Head of caudate nucleus (tissue), 42 donors: Measurements from ENCODE around the gene LTA.

Experiments
- DNase-seq, 42 donors: peaks; one replicate each; pipeline versions ENCODE4 v3.0.0 to v3.0.0-alpha.2; 2020 to 2021; ENCODE audit warnings: mixed read lengths in 7 of 42
- intact Hi-C: fragments of 100-400 bp; cut with DNase I; formaldehyde crosslinking; loops from one replicate; pipeline ENCODE4 v1.15.0; 2022

LTA gene

DNA sequence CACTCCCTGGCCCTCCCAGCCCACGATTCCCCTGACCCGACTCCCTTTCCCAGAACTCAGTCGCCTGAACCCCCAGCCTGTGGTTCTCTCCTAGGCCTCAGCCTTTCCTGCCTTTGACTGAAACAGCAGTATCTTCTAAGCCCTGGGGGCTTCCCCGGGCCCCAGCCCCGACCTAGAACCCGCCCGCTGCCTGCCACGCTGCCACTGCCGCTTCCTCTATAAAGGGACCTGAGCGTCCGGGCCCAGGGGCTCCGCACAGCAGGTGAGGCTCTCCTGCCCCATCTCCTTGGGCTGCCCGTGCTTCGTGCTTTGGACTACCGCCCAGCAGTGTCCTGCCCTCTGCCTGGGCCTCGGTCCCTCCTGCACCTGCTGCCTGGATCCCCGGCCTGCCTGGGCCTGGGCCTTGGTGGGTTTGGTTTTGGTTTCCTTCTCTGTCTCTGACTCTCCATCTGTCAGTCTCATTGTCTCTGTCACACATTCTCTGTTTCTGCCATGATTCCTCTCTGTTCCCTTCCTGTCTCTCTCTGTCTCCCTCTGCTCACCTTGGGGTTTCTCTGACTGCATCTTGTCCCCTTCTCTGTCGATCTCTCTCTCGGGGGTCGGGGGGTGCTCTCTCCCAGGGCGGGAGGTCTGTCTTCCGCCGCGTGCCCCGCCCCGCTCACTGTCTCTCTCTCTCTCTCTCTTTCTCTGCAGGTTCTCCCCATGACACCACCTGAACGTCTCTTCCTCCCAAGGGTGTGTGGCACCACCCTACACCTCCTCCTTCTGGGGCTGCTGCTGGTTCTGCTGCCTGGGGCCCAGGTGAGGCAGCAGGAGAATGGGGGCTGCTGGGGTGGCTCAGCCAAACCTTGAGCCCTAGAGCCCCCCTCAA, at the start of gene LTA:
Gene LTA (plus strand): TSS at position 249 of the 871 bp plus-strand sequence. CDS start 454 bp downstream, at position 703.
- intact Hi-C loops, result no loop called here
- DNase-seq, result no peak

DNA sequence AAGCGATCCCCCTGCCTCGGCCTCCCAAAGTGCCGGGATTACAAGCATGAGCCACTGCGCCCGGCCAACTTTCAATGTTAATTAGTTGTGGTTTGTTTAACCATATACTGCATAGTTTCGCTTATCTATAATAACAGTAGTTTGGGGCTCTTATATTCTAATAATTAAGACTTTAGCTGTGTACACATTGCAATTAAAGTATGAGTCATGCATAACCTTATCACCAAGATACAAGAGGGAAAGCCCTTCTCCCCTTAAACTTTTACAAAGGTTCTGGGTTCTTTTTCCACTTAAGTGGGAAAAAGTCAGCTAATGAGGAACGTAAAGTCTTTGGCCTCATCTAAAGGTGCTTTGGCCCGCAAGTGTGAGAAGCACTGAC, 46.5 kb upstream of the LTA start:
- intact Hi-C loops, result no loop called here
- DNase-seq, result no peak

- intact Hi-C loops, result no loop called here
- DNase-seq, result no peak
Observed at GRCh38 chr6:31525932-31526591, 46.0 kb upstream of the LTA start.

DNA sequence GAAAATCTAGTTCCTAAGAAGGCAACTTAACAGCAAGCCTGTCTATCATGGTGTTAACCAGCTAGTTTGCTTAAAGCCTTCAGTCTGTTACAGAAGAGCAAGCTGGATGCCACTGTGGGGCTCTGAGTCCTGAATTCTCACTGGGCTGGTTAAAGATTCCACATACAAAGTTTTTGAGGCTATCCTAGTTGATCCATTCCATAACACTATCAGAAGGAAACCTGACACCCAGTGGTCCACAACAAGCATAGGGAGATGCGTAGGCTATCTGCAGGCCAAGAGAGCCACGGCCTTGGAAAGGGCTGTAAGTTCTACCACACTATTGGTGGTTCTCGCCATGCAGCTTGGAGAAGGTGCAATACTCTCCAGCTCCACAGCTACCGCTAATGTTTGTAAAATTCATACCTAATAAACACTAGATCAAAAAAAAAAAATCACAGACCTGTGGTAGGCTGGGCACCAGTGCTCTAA, 43.7 kb upstream of the LTA start:
- DNase-seq, result no peak
- intact Hi-C loops, result no loop called here

GRCh38 chr6:31528821-31529328, 43.2 kb upstream of the LTA start, which contains the start of gene MCCD1:
MCCD1 (plus strand) TSS chr6:31528962; CDS start chr6:31529015, 53 bp downstream.
- intact Hi-C loops, result no loop called here
- no peak for DNase-seq

DNA sequence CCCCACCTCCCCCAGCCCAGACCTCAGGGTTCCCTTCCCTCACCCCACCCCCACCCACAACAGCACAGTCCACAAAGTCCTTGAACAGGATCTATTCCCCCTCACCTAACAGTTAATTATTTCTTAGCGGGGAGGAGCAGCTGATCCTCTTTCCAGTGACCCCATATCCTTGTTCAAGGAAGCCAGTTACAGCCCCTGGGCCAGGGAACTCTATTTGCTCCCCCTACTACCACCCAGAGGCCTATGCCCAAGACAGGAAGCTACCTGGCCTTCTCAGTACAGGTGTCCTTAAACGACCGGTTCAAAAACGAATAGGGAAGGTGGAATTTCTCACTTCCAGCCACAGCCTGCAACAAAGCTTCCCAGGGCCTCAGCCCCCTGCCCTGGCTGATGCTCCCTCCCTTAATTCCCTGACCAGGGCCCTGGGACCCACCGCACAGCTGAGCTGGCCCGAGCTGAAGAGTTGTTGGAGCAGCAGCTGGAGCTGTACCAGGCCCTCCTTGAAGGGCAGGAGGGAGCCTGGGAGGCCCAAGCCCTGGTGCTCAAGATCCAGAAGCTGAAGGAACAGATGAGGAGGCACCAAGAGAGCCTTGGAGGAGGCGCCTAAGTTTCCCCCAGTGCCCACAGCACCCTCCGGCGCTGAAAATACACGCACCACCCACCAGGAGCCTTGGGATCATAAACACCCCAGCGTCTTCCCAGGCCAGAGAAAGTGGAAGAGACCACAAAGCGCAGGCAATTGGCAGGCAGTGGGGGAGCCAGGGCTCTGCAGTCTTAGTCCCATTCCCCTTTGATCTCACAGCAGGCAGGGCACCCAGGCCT, 42.5 kb upstream of the LTA start:
- intact Hi-C loops, result no loop called here
- DNase-seq, result no peak

- intact Hi-C loops, result no loop called here
- no peak for DNase-seq
Observed at GRCh38 chr6:31530659-31531058, 41.4 kb upstream of the LTA start.

DNA sequence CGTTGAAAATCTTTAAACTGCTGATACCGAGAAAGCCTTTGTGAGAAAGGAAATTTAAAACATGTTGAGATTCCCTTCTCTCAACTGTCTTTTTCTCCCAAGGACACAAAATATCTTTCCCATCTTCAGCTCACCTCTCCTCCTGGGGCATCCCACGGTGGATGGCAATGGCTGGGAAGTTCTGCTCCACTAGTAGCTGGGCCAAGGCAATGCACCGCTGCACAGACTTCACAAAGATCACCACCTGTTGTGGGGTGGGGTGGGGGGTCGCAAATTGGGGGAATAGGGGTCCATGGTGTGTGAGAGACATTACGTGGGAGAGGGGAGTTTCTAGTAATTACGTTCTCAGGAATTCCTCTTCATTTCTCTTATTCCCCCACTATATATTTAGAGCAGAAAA, 40.9 kb upstream of the LTA start:
- no peak for DNase-seq
- intact Hi-C loops, result no loop called here

- intact Hi-C loops, result no loop called here
- no peak for DNase-seq
Observed at GRCh38 chr6:31531771-31532643, 40.1 kb upstream of the LTA start.

GRCh38 chr6:31532644-31533454, 39.2 kb upstream of the LTA start:
- DNase-seq, result no peak
- intact Hi-C loops, result no loop called here

GRCh38 chr6:31533455-31533841, 38.6 kb upstream of the LTA start:
- intact Hi-C loops, result no loop called here
- no peak for DNase-seq

GRCh38 chr6:31534011-31534410, 38.1 kb upstream of the LTA start:
- DNase-seq, result no peak
- intact Hi-C loops, result no loop called here

DNA sequence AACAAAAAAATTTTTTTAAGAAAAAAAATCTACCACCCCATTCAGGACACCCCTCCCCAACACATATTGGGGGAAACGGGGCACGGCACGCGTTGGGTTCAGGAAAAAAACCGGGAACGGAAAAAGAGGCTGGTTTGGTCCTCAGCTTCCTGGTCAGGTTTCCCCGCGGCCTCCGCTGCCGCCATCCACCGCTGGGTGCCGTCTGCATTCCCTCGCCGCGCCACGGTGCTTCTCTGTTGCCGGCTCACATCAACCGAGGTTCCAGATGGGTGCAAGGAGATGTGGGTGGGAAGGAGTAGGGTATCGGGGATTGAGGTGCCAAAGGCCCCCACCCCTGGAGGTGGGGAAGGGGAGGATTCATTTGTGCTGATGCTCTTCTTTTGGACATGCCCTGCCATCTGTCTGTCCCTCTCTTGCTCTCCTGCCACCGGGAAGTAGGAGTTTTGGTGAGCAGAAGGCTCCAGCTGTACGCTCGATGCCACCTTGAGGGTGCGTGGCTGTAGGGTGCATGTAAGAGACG, 37.5 kb upstream of the LTA start:
- DNase-seq, result no peak
- intact Hi-C loops, result no loop called here

GRCh38 chr6:31535538-31536324, 36.4 kb upstream of the LTA start:
- intact Hi-C loops, result no loop called here
- DNase-seq, result no peak

GRCh38 chr6:31538805-31539400, 33.2 kb upstream of the LTA start:
- DNase-seq, result peak in 30 of 42 donors; percentile 23 to 78 (median 56)
- intact Hi-C loops, result no loop called here

GRCh38 chr6:31540640-31541039, 31.4 kb upstream of the LTA start:
- no peak for DNase-seq
- intact Hi-C loops, result loop anchor here (5.0 kb wide), 2 partner anchors 48 to 82 kb away; partner anchors contain the start of gene PRRC2A
